Calu3 (cell line): Measurements from ENCODE around the gene ABHD17A. TPM values are rescaled to one million over a fixed set of nuclear protein-coding genes. Genes with fewer than 3 reads are reported as not detected.

Experiments
- BruUV-seq: library from RNA; stranded (reverse); fragments of 400-500 nt; replicated peaks from 2 replicates; lab custom pipeline; 2021; lab: Mats Ljungman, UMichigan
- CTCF ChIA-PET: fragments of 300-600 bp; sonication (Branson Sonifier 250); formaldehyde crosslinking; loops from one replicate; lab custom pipeline; 2022; ENCODE audit warnings: antibody characterized with exemption; lab: Charles Lee
- DNase-seq: peaks from one replicate; pipeline ENCODE4 v3.0.0; 2022
- H3K27ac Mint-ChIP-seq: one replicate; pipeline ENCODE4 v1.8.0; 2022; ENCODE audit warnings: mixed read lengths; ENCODE audit not compliant: unreplicated experiment
- H3K27me3 Mint-ChIP-seq: one replicate; pipeline ENCODE4 v1.8.0; 2022; ENCODE audit warnings: mixed read lengths; ENCODE audit not compliant: unreplicated experiment
- H3K36me3 Mint-ChIP-seq: one replicate; pipeline ENCODE4 v1.8.0; 2022; ENCODE audit warnings: mild to moderate bottlenecking, moderate library complexity, mixed read lengths; ENCODE audit not compliant: insufficient read depth, unreplicated experiment
- H3K4me1 Mint-ChIP-seq: one replicate; pipeline ENCODE4 v1.8.0; 2022; ENCODE audit warnings: mild to moderate bottlenecking, low read depth, mixed read lengths; ENCODE audit not compliant: unreplicated experiment
- H3K4me3 Mint-ChIP-seq: one replicate; pipeline ENCODE4 v1.8.0; 2022; ENCODE audit warnings: mild to moderate bottlenecking, low read depth, moderate library complexity, mixed read lengths; ENCODE audit not compliant: unreplicated experiment
- H3K9me3 Mint-ChIP-seq: one replicate; pipeline ENCODE4 v1.8.0; 2022; ENCODE audit warnings: low read depth, mixed read lengths; ENCODE audit not compliant: unreplicated experiment
- intact Hi-C: fragments of 100-400 bp; cut with micrococcal nuclease; formaldehyde crosslinking; loops from one replicate; pipeline ENCODE4 v1.10.0; 2022; ENCODE audit not compliant: unreplicated experiment
- total RNA-seq: library from RNA; stranded (reverse); gene quantifications from 2 replicates; pipeline ENCODE4 v1.2.3, GENCODE V29; 2022
- TF ChIP-seq, protein P1 (sequence below): fragments of 200-600 bp; IDR thresholded peaks from one replicate; pipeline ENCODE4 v1.8.0; 2022; ENCODE audit warnings: antibody characterized with exemption; ENCODE audit not compliant: unreplicated experiment

The ABHD17A gene
- total RNA-seq, 1 experiment from 2014 or later: 35.2 TPM

DNA sequence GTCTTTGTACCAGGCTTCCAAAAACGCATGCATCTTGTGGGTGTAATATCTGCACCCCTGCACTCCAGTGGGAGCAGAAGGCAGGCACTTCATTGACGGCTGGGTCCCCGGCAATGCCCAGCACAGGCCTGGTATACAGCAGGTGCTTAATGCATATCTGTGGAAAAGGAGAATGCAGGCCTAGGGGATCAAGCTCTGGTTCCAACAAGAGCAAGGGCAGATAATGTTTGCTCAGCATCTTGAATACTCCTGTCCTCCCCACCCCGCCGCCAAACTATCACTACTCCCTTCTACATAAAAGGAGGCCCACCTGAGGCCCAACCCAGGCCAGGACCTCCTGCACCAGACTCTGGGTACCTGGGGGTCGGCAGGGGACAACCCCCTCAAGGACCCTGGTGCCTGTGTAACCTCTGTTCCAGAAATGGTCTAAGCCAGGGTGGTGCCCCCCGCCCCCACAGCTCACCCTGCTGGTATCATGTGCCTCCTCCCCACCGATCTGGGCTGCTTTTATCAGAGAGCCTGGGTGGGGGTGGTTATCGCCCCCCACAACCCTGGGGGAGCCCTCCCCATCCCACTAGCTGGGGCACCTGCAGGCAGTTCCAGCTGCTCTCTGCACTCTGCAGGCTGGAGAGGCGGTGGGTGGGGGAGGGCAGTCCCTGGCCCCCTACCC lies 26.7 kb downstream of the ABHD17A start:
- no peaks in the 10 kb centered on the region for H3K27me3 Mint-ChIP-seq
- no peaks in the 10 kb centered on the region for H3K4me1 Mint-ChIP-seq
- TF ChIP-seq, protein P1, sequence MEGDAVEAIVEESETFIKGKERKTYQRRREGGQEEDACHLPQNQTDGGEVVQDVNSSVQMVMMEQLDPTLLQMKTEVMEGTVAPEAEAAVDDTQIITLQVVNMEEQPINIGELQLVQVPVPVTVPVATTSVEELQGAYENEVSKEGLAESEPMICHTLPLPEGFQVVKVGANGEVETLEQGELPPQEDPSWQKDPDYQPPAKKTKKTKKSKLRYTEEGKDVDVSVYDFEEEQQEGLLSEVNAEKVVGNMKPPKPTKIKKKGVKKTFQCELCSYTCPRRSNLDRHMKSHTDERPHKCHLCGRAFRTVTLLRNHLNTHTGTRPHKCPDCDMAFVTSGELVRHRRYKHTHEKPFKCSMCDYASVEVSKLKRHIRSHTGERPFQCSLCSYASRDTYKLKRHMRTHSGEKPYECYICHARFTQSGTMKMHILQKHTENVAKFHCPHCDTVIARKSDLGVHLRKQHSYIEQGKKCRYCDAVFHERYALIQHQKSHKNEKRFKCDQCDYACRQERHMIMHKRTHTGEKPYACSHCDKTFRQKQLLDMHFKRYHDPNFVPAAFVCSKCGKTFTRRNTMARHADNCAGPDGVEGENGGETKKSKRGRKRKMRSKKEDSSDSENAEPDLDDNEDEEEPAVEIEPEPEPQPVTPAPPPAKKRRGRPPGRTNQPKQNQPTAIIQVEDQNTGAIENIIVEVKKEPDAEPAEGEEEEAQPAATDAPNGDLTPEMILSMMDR: no peak
- H3K36me3 Mint-ChIP-seq: peaks cover 29% of the 10 kb centered on the region
- intact Hi-C loops: no loop called here
- H3K27ac Mint-ChIP-seq: no peak overlapping the region
- no TSS peak for BruUV-seq
- H3K4me3 Mint-ChIP-seq: peak overlapping the region; percentile 83
- no peak for DNase-seq
- CTCF ChIA-PET: no interaction called here
- H3K9me3 Mint-ChIP-seq: no peaks in the 10 kb centered on the region

DNA sequence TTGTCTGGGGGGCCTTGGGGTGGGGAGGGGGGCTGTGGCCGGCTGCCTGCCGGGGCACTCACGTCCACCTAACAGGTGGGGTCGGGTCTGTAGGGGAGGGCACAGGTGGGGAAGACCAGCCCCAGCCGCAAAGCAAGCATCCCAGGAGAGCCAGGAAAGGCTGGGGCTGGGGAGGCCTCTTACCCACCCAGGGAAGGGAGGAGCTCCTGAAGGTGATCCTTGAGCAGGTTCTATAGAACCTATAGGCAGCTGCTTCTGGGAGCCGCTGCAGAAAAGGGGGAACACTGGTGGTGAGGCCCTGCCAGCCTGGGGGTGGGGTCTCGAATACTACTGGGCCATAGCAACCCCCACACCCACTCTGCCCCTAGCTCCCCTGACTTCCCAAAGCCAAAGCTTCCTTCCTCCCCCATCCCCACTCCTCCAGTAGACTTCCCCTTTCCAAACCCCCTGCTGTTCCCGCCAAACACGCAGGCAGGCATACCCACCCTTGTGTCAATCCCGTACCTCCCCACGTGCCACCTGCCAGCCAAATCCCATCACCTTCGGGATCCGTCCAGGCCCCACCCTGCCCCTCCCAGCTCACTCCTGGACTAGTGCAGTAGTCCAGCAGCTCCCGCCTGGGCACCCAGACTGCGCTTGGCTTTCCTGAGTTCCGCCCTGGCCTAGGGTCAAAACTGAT lies 27.5 kb downstream of the ABHD17A start:
- Mint-ChIP-seq H3K27ac (no peak overlapping the region), H3K4me1 (no peaks in the 10 kb centered on the region), H3K9me3 (no peaks in the 10 kb centered on the region), H3K27me3 (no peaks in the 10 kb centered on the region), H3K36me3 (peaks cover 32% of the 10 kb centered on the region), H3K4me3 (no peak overlapping the region)
- CTCF ChIA-PET: interaction anchor here (0.7 kb wide), 1 partner anchor 539 kb away, joined by 6 read pairs; no protein-coding TSS in a partner anchor
- TF ChIP-seq, protein P1: no peak
- no TSS peak for BruUV-seq
- no peak for DNase-seq
- intact Hi-C loops: no loop called here

DNA sequence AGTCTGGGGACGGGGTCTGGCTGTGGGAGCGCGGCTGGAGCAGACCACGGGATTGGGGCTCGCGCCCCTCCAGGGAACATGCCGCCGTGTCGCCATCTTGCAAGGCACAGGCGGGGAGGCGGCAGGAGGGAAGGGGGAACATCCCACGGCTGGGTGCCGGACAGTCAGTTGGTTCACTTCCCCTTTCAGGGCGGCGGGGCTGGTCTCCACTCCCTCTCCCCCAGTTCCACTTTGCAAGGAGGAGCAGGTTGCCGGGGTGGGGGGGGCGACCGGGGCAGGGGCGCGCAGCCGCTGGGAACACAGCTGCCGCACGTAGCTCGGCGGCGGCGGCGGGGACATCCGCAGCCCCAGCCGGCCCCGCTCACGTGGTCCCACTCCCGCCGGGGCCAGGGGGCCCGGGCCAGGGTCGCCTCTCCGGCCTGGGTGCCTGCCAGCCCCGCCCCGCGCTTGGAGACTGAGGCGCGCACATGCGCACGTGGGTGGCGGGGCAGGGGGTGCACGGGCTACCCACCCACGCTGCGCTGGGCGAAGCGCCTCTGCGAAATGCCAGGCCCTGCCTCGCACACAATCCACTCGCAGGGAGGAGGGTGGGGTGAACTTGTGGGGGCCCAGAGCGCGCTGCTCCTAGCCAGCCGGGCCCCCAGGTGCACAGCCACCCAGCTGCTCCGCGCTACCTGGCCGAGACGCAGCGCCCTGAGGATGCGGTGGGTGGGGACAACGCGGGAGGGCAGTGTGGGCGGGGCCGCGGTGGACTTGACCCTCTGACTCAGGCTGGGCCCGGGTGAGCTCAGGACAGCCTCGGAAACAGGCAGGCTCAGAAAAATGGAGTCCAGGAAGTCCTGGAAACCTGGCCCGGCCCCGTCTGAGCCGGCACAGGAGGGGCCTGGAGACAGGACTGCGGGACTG lies 28.3 kb downstream of the ABHD17A start:
- TF ChIP-seq, protein P1: no peak
- DNase-seq: peak; percentile 88
- H3K9me3 Mint-ChIP-seq: no peaks in the 10 kb centered on the region
- H3K4me1 Mint-ChIP-seq: no peaks in the 10 kb centered on the region
- CTCF ChIA-PET: interaction anchor here (0.6 to 1.2 kb wide), 3 partner anchors 15 to 540 kb away, joined by 3 to 6 read pairs (median 4); no protein-coding TSS in a partner anchor
- H3K4me3 Mint-ChIP-seq: no peak overlapping the region
- H3K27ac Mint-ChIP-seq: no peak overlapping the region
- BruUV-seq: no TSS peak
- H3K27me3 Mint-ChIP-seq: no peaks in the 10 kb centered on the region
- peaks cover 24% of the 10 kb centered on the region for H3K36me3 Mint-ChIP-seq
- intact Hi-C loops: no loop called here

DNA sequence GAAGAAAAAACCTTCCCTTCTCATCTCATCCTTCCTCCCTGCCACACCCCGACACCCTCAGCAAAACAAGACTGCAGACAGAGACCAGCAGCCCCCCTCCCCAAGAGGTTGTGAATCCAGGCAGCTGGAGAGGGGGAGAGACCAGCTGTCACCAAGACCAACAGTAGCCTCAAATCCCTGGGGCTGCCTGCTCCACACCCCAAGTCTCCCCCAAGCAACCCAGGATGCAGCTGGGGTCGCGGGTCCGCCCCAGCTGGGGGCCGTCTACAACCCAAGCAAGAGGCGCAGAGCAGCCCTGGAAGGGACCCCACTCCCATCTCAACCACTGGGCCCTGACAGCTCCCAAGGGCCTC lies 29.0 kb downstream of the ABHD17A start:
- CTCF ChIA-PET: interaction anchor here (1.2 kb wide), 1 partner anchor 20 kb away, joined by 3 read pairs; no protein-coding TSS in a partner anchor
- H3K27ac Mint-ChIP-seq: no peak overlapping the region
- H3K27me3 Mint-ChIP-seq: no peaks in the 10 kb centered on the region

More for the DNA sequence above, 29.0 kb downstream of the ABHD17A start:
- Mint-ChIP-seq H3K4me3 (no peak overlapping the region), H3K36me3 (peaks cover 18% of the 10 kb centered on the region), H3K9me3 (no peaks in the 10 kb centered on the region), H3K4me1 (no peaks in the 10 kb centered on the region)
- BruUV-seq: no TSS peak
- DNase-seq: no peak
- intact Hi-C loops: no loop called here
- TF ChIP-seq, protein P1: no peak
